ENCODE data around the gene FAM81A.

FAM81A gene

GRCh38 chr15:59543721-59544547 is 105.9 kb downstream of the FAM81A start:
- Histone ChIP-seq H3K9me3 (ENCODE audit: control insufficient read depth, insufficient read depth, low read length) (0 out of 2 replicates have a peak, but pooled peaks cover 9% of the 10 kb centered on the region), H3K4me1 (ENCODE audit: control insufficient read depth, insufficient read depth, low read length) (peaks cover 4% of the 10 kb centered on the region), H3K4me3 (ENCODE audit: low read depth, low read length) (no peak overlapping the region), H3K27me3 (ENCODE audit: control insufficient read depth, insufficient read depth, low read length) (peaks cover 69% of the 10 kb centered on the region), H3K9ac (ENCODE audit: low read depth, low read length) (no peak overlapping the region), H3K27ac (ENCODE audit: low read depth, low read length) (no peak overlapping the region), H3K36me3 (ENCODE audit: control insufficient read depth, insufficient read depth, low read length) (no peaks in the 10 kb centered on the region)

- Histone ChIP-seq H3K9me3 (ENCODE audit: control insufficient read depth, insufficient read depth, low read length) (0 out of 2 replicates have a peak, but pooled peaks cover 9% of the 10 kb centered on the region), H3K9ac (ENCODE audit: low read depth, low read length) (no peak overlapping the region), H3K36me3 (ENCODE audit: control insufficient read depth, insufficient read depth, low read length) (no peaks in the 10 kb centered on the region), H3K27me3 (ENCODE audit: control insufficient read depth, insufficient read depth, low read length) (peaks cover 80% of the 10 kb centered on the region), H3K4me1 (ENCODE audit: control insufficient read depth, insufficient read depth, low read length) (peaks cover 15% of the 10 kb centered on the region), H3K27ac (ENCODE audit: low read depth, low read length) (no peak overlapping the region), H3K4me3 (ENCODE audit: low read depth, low read length) (no peak overlapping the region)
These were observed 107.6 kb downstream of the FAM81A start for GRCh38 chr15:59545573-59545972.

DNA sequence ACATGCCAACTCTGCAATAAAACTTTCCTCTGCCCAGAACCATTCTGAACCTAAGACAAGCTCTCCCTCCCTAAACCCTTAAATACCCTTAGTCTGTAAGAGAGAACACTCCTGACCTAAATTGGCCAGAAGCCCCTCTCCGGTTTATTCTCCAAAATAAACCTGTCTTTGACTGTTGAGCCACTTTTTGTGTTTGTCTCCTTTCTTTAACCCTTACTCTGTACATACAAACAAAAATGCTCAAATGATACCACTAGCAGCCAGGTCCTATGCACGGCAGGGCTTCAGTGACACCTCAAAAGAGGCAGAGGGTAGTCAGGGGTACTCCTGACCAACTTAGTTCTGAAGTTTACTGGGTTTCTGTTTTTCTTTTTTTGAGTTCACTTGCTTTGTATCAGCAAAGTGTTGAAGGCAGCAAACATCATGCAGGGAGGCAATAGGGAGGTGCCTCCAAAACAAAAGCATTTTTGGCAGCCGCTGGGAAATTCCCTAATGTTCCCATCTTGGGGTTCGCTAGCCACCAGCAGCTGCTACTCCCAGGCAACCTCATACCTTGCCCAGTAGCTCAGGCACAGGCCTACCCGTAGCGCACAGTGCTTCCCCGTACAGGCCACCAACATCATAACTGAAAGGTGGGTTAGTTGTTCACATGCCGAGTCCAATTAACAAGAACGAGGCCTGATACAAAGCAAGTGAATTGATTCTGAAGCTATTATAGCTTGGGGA is 110.7 kb downstream of the FAM81A start:
- H3K4me1 ChIP-seq (ENCODE audit: control insufficient read depth, insufficient read depth, low read length), result peaks cover 19% of the 10 kb centered on the region
- no peaks in the 10 kb centered on the region for H3K36me3 ChIP-seq (ENCODE audit: control insufficient read depth, insufficient read depth, low read length)
- peaks cover 74% of the 10 kb centered on the region for H3K27me3 ChIP-seq (ENCODE audit: control insufficient read depth, insufficient read depth, low read length)
- H3K9ac ChIP-seq (ENCODE audit: low read depth, low read length), result no peak overlapping the region
- 0 out of 2 replicates have a peak, but pooled peaks cover 9% of the 10 kb centered on the region for H3K9me3 ChIP-seq (ENCODE audit: control insufficient read depth, insufficient read depth, low read length)
- H3K4me3 ChIP-seq (ENCODE audit: low read depth, low read length), result no peak overlapping the region
- peak overlapping the region; percentile 80 for H3K27ac ChIP-seq (ENCODE audit: low read depth, low read length)

- H3K9ac ChIP-seq (ENCODE audit: low read depth, low read length), result no peak overlapping the region
- no peak overlapping the region; the same call in 1 of the 2 replicates for H3K4me3 ChIP-seq (ENCODE audit: low read depth, low read length)
- peaks cover 65% of the 10 kb centered on the region for H3K27me3 ChIP-seq (ENCODE audit: control insufficient read depth, insufficient read depth, low read length)
- no peaks in the 10 kb centered on the region for H3K36me3 ChIP-seq (ENCODE audit: control insufficient read depth, insufficient read depth, low read length)
- peak overlapping the region; percentile 80 for H3K27ac ChIP-seq (ENCODE audit: low read depth, low read length)
- H3K4me1 ChIP-seq (ENCODE audit: control insufficient read depth, insufficient read depth, low read length), result peaks cover 19% of the 10 kb centered on the region
- 0 out of 2 replicates have a peak, but pooled peaks cover 9% of the 10 kb centered on the region for H3K9me3 ChIP-seq (ENCODE audit: control insufficient read depth, insufficient read depth, low read length)
These were observed 111.6 kb downstream of the FAM81A start for GRCh38 chr15:59549301-59550185.

- peaks cover 19% of the 10 kb centered on the region for H3K4me1 ChIP-seq (ENCODE audit: control insufficient read depth, insufficient read depth, low read length)
- 0 out of 2 replicates have a peak, but pooled peaks cover 9% of the 10 kb centered on the region for H3K9me3 ChIP-seq (ENCODE audit: control insufficient read depth, insufficient read depth, low read length)
- H3K27me3 ChIP-seq (ENCODE audit: control insufficient read depth, insufficient read depth, low read length), result peaks cover 60% of the 10 kb centered on the region
- no peaks in the 10 kb centered on the region for H3K36me3 ChIP-seq (ENCODE audit: control insufficient read depth, insufficient read depth, low read length)
- no peak overlapping the region for H3K4me3 ChIP-seq (ENCODE audit: low read depth, low read length)
- H3K27ac ChIP-seq (ENCODE audit: low read depth, low read length), result no peak overlapping the region
- H3K9ac ChIP-seq (ENCODE audit: low read depth, low read length), result no peak overlapping the region
These were observed 112.5 kb downstream of the FAM81A start for GRCh38 chr15:59550530-59550929.

DNA sequence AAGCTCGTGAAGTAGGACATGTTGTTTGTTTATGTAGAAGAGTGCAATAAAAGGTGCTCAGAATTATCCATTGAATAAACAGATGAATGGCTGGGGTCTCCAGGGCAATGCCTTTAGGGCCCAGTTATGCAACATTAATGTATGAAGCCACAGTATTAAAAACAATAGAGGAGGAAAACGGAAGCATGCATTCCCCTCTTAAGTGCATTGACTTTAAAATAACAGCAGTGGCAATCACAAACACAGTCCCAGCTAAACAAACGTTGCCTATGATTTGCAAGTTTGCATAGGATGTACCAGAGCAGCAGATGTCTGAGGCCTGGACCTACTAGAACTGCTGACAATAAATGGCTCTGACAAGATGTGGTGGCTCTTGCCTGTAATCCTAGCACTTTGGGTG is 113.0 kb downstream of the FAM81A start:
- peaks cover 56% of the 10 kb centered on the region for H3K27me3 ChIP-seq (ENCODE audit: control insufficient read depth, insufficient read depth, low read length)
- no peak overlapping the region for H3K27ac ChIP-seq (ENCODE audit: low read depth, low read length)
- H3K4me1 ChIP-seq (ENCODE audit: control insufficient read depth, insufficient read depth, low read length), result peaks cover 19% of the 10 kb centered on the region
- no peaks in the 10 kb centered on the region for H3K36me3 ChIP-seq (ENCODE audit: control insufficient read depth, insufficient read depth, low read length)
- H3K4me3 ChIP-seq (ENCODE audit: low read depth, low read length), result no peak overlapping the region
- H3K9ac ChIP-seq (ENCODE audit: low read depth, low read length), result no peak overlapping the region
- H3K9me3 ChIP-seq (ENCODE audit: control insufficient read depth, insufficient read depth, low read length), result 0 out of 2 replicates have a peak, but pooled peaks cover 9% of the 10 kb centered on the region

DNA sequence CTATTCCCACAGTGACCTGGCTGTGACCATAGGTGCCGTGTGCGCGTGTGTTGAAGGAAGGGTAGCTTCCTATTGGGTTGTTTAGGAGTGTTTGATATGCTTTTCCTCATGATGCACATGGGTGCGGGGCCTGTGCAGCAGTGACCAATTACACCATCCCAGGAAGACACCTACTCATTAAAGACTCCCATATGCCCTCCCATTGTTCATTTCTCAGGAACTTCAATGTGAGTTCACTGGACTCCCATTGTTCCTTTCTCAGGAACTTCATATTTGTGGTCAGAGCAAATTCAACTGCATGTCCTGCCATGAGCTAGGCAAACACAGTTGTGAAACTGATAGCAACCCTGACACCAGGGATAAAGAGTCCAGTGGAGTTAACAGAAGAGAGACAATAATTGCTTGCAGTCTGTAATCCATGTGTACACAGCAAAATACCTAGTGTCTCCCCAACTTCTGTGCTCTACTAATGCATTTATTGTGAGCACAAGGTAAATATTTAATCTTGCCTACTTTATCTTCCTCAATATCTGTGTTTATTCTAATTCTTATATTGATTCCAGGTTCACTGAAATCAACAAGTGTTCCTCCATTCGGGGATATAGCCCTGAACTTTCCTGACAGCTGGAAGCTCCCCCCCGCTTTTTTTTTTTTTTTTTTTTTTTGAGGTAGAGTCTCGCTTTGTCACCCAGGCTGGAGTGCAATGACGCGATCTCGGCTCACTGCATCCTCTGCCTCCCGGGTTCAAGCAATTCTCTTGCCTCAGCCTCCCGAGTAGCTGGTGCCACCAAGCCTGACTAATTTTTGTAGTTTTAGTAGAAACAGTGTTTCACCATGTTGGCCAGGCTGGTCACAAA is 116.1 kb downstream of the FAM81A start:
- peaks cover 14% of the 10 kb centered on the region for H3K4me1 ChIP-seq (ENCODE audit: control insufficient read depth, insufficient read depth, low read length)
- no peak overlapping the region for H3K27ac ChIP-seq (ENCODE audit: low read depth, low read length)
- no peaks in the 10 kb centered on the region for H3K9me3 ChIP-seq (ENCODE audit: control insufficient read depth, insufficient read depth, low read length)
- no peaks in the 10 kb centered on the region for H3K36me3 ChIP-seq (ENCODE audit: control insufficient read depth, insufficient read depth, low read length)
- peaks cover 25% of the 10 kb centered on the region for H3K27me3 ChIP-seq (ENCODE audit: control insufficient read depth, insufficient read depth, low read length)
- H3K9ac ChIP-seq (ENCODE audit: low read depth, low read length), result no peak overlapping the region
- H3K4me3 ChIP-seq (ENCODE audit: low read depth, low read length), result no peak overlapping the region

- Histone ChIP-seq H3K4me3 (ENCODE audit: low read depth, low read length) (no peak overlapping the region), H3K9me3 (ENCODE audit: control insufficient read depth, insufficient read depth, low read length) (no peaks in the 10 kb centered on the region), H3K27ac (ENCODE audit: low read depth, low read length) (no peak overlapping the region), H3K36me3 (ENCODE audit: control insufficient read depth, insufficient read depth, low read length) (no peaks in the 10 kb centered on the region), H3K27me3 (ENCODE audit: control insufficient read depth, insufficient read depth, low read length) (peaks cover 15% of the 10 kb centered on the region), H3K4me1 (ENCODE audit: control insufficient read depth, insufficient read depth, low read length) (peaks cover 4% of the 10 kb centered on the region; the same call in 1 of the 2 replicates), H3K9ac (ENCODE audit: low read depth, low read length) (no peak overlapping the region)
These were observed 117.7 kb downstream of the FAM81A start for GRCh38 chr15:59555696-59556095.

GRCh38 chr15:59556380-59556779 is 118.4 kb downstream of the FAM81A start:
- no peak overlapping the region for H3K27ac ChIP-seq (ENCODE audit: low read depth, low read length)
- H3K4me1 ChIP-seq (ENCODE audit: control insufficient read depth, insufficient read depth, low read length), result no peaks in the 10 kb centered on the region
- no peaks in the 10 kb centered on the region for H3K36me3 ChIP-seq (ENCODE audit: control insufficient read depth, insufficient read depth, low read length)
- H3K9me3 ChIP-seq (ENCODE audit: control insufficient read depth, insufficient read depth, low read length), result no peaks in the 10 kb centered on the region
- no peak overlapping the region for H3K9ac ChIP-seq (ENCODE audit: low read depth, low read length)
- no peak overlapping the region for H3K4me3 ChIP-seq (ENCODE audit: low read depth, low read length)
- peaks cover 8% of the 10 kb centered on the region for H3K27me3 ChIP-seq (ENCODE audit: control insufficient read depth, insufficient read depth, low read length)

DNA sequence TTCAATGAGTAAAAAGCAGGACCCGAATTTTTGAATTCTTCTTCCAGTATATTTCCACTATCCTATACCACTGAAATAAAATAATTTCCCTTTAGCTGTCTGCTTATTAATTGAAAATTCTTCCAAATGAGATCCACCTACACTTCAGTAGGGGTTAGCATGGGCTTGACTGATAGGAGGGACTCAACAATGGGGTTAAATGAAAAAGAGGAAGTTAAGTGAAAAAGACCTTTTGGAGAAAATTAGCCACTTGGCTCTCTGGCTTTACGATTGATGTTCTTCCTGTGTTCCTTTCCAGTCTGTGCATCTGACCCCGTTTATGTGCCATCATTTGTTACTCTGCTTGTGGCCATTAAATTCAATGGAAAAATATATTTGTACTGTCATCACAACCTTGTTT is 119.6 kb downstream of the FAM81A start:
- H3K36me3 ChIP-seq (ENCODE audit: control insufficient read depth, insufficient read depth, low read length), result no peaks in the 10 kb centered on the region
- no peak overlapping the region for H3K9ac ChIP-seq (ENCODE audit: low read depth, low read length)
- no peak overlapping the region for H3K4me3 ChIP-seq (ENCODE audit: low read depth, low read length)
- no peak overlapping the region for H3K27ac ChIP-seq (ENCODE audit: low read depth, low read length)
- no peaks in the 10 kb centered on the region for H3K9me3 ChIP-seq (ENCODE audit: control insufficient read depth, insufficient read depth, low read length)
- 0 out of 2 replicates have a peak, but pooled peaks cover 2% of the 10 kb centered on the region for H3K4me1 ChIP-seq (ENCODE audit: control insufficient read depth, insufficient read depth, low read length)
- H3K27me3 ChIP-seq (ENCODE audit: control insufficient read depth, insufficient read depth, low read length), result no peaks in the 10 kb centered on the region; the same call in 1 of the 2 replicates

Data from HUES48 (cell line).